Caco-2 (cell line): ENCODE measurements around the gene RASSF10. TPM values are rescaled to one million over a fixed set of nuclear protein-coding genes. Genes with fewer than 3 reads are reported as not detected.

Source experiments
- BruUV-seq: library from RNA; stranded (reverse); fragments of 400-500 nt; replicated peaks from 2 replicates; lab custom pipeline; 2021; lab: Mats Ljungman, UMichigan
- CTCF ChIA-PET: fragments of 300-600 bp; sonication (Branson Sonifier 250); formaldehyde crosslinking; loops from one replicate; lab custom pipeline; 2022; ENCODE audit warnings: antibody characterized with exemption; lab: Charles Lee
- POLR2A ChIA-PET: fragments of 300-600 bp; sonication (Branson Sonifier 250); formaldehyde crosslinking; loops from one replicate; lab custom pipeline; 2022; ENCODE audit warnings: antibody characterized with exemption; lab: Charles Lee
- DNase-seq, 2 experiments: peaks; one replicate each; pipeline versions ENCODE4 v3.0.0 to v3.0.0-alpha.2; 2020 to 2022
- H3K27me3 ChIP-seq: replicated peaks from 2 replicates; pipeline ENCODE4 v1.6.0; 2011; ENCODE audit warnings: low read length; ENCODE audit not compliant: control insufficient read depth, insufficient read depth
- H3K36me3 ChIP-seq: 2 replicates; pipeline ENCODE4 v1.5.1; 2011; ENCODE audit warnings: low read length; ENCODE audit not compliant: control insufficient read depth, insufficient read depth
- H3K4me1 ChIP-seq: fragments of 250-450 bp; sonication (Bioruptor Pico); 2 replicates; pipeline ENCODE4 v1.5.1; 2020; ENCODE audit warnings: mild to moderate bottlenecking
- H3K4me3 ChIP-seq: 2 replicates; pipeline ENCODE4 v1.5.1; 2011; ENCODE audit warnings: low read depth, mild to moderate bottlenecking, control low read depth, low read length
- H3K9me3 ChIP-seq: fragments of 250-450 bp; sonication (Bioruptor Pico); 2 replicates; pipeline ENCODE4 v1.5.1; 2020; ENCODE audit warnings: mild to moderate bottlenecking, moderate library complexity
- H3K27ac Mint-ChIP-seq: one replicate; pipeline ENCODE4 v1.8.0; 2022; ENCODE audit warnings: mixed read lengths; ENCODE audit not compliant: unreplicated experiment
- H3K27me3 Mint-ChIP-seq: one replicate; pipeline ENCODE4 v1.8.0; 2022; ENCODE audit warnings: mixed read lengths; ENCODE audit not compliant: insufficient read depth, unreplicated experiment
- H3K36me3 Mint-ChIP-seq: one replicate; pipeline ENCODE4 v1.8.0; 2022; ENCODE audit warnings: mild to moderate bottlenecking, mixed read lengths; ENCODE audit not compliant: insufficient read depth, unreplicated experiment
- H3K4me1 Mint-ChIP-seq: one replicate; pipeline ENCODE4 v1.8.0; 2022; ENCODE audit warnings: low read depth, mixed read lengths; ENCODE audit not compliant: unreplicated experiment
- H3K4me3 Mint-ChIP-seq: one replicate; pipeline ENCODE4 v1.8.0; 2022; ENCODE audit warnings: mild to moderate bottlenecking, moderate library complexity, mixed read lengths; ENCODE audit not compliant: unreplicated experiment
- H3K9me3 Mint-ChIP-seq: one replicate; pipeline ENCODE4 v1.8.0; 2022; ENCODE audit warnings: mixed read lengths; ENCODE audit not compliant: unreplicated experiment
- CTCF ChIP-seq, 2 experiments: fragments of 200-600 bp in 1 of 2; IDR thresholded peaks; 1 replicate in 1 of 2; 2 replicates in 1 of 2; pipeline versions ENCODE4 v1.5.1 to v1.8.0; 2011 to 2022; ENCODE audit warnings: antibody characterized with exemption in 1 of 2, control low read depth in 1 of 2, inconsistent platforms in 1 of 2, low read depth in 1 of 2, low read length in 1 of 2, mild to moderate bottlenecking in 1 of 2, moderate library complexity in 1 of 2; ENCODE audit not compliant: insufficient read depth in 1 of 2, severe bottlenecking in 1 of 2, unreplicated experiment in 1 of 2
- intact Hi-C: fragments of 100-400 bp; cut with micrococcal nuclease; formaldehyde crosslinking; loops from one replicate; pipeline ENCODE4 v1.10.0; 2022; ENCODE audit not compliant: unreplicated experiment
- total RNA-seq: library from RNA; stranded (reverse); gene quantifications from 2 replicates; pipeline ENCODE4 v1.2.3, GENCODE V29; 2022

The RASSF10 gene
- total RNA-seq, 1 experiment from 2014 or later: 0.91 TPM

- no peak overlapping the region for H3K27ac Mint-ChIP-seq
- no TSS peak for BruUV-seq
- peak overlapping the region; percentile 74 for H3K4me3 Mint-ChIP-seq
- H3K36me3 ChIP-seq: no peaks in the 10 kb centered on the region
- H3K27me3 ChIP-seq: 0 out of 2 replicates have a peak, but pooled peaks cover 1% of the 10 kb centered on the region
- H3K4me3 ChIP-seq: peak overlapping the region; percentile 52
- TF ChIP-seq CTCF (IDR thresholded peaks at IDR 0.05; ENCODE audit: insufficient read depth in 1 of 2, low read depth in 1 of 2, low read length in 1 of 2, severe bottlenecking in 1 of 2, unreplicated experiment in 1 of 2): no peak
- ChIA-PET CTCF (interaction anchor here (0.7 to 1.7 kb wide), 3 partner anchors 25 to 47 kb away, joined by 3 to 6 read pairs (median 3); no protein-coding TSS in a partner anchor), POLR2A (no interaction called here)
- no peaks in the 10 kb centered on the region for H3K9me3 Mint-ChIP-seq
- peaks cover 31% of the 10 kb centered on the region for H3K4me1 ChIP-seq
- peaks cover 21% of the 10 kb centered on the region for H3K4me1 Mint-ChIP-seq
- DNase-seq: no peak
- intact Hi-C loops: no loop called here
- no peaks in the 10 kb centered on the region for H3K36me3 Mint-ChIP-seq
- H3K9me3 ChIP-seq: no peaks in the 10 kb centered on the region
- peaks cover 13% of the 10 kb centered on the region for H3K27me3 Mint-ChIP-seq
Observed at GRCh38 chr11:13010749-13011465, 1.8 kb downstream of the RASSF10 start.

- H3K27me3 ChIP-seq: 0 out of 2 replicates have a peak, but pooled peaks cover 1% of the 10 kb centered on the region
- no peaks in the 10 kb centered on the region for H3K9me3 Mint-ChIP-seq
- no peak for DNase-seq
- H3K4me1 Mint-ChIP-seq: peaks cover 21% of the 10 kb centered on the region
- no peak for TF ChIP-seq CTCF (IDR thresholded peaks at IDR 0.05; ENCODE audit: insufficient read depth in 1 of 2, low read depth in 1 of 2, low read length in 1 of 2, severe bottlenecking in 1 of 2, unreplicated experiment in 1 of 2)
- peaks cover 31% of the 10 kb centered on the region for H3K4me1 ChIP-seq
- no peaks in the 10 kb centered on the region for H3K36me3 ChIP-seq
- H3K4me3 ChIP-seq: 0 out of 2 replicates have a peak overlapping the region, but pooled peaks have one; percentile 52
- no peaks in the 10 kb centered on the region for H3K36me3 Mint-ChIP-seq
- H3K27ac Mint-ChIP-seq: no peak overlapping the region
- POLR2A ChIA-PET: no interaction called here
- H3K4me3 Mint-ChIP-seq: peak overlapping the region; percentile 74
- H3K27me3 Mint-ChIP-seq: peaks cover 17% of the 10 kb centered on the region
- H3K9me3 ChIP-seq: no peaks in the 10 kb centered on the region
- CTCF ChIA-PET: interaction anchor here (0.6 to 1.7 kb wide), 2 partner anchors 47 to 162 kb away, joined by 3 to 6 read pairs; no protein-coding TSS in a partner anchor
- intact Hi-C loops: no loop called here
- BruUV-seq: TSS peak; percentile 42
Observed at GRCh38 chr11:13011466-13012055, 2.4 kb downstream of the RASSF10 start.

- H3K27me3 ChIP-seq: 0 out of 2 replicates have a peak, but pooled peaks cover 1% of the 10 kb centered on the region
- H3K4me1 ChIP-seq: peaks cover 31% of the 10 kb centered on the region
- H3K4me3 ChIP-seq: no peak overlapping the region
- no peak for DNase-seq
- no peaks in the 10 kb centered on the region for H3K36me3 ChIP-seq
- POLR2A ChIA-PET: no interaction called here
- peaks cover 21% of the 10 kb centered on the region for H3K4me1 Mint-ChIP-seq
- H3K36me3 Mint-ChIP-seq: no peaks in the 10 kb centered on the region
- H3K9me3 Mint-ChIP-seq: no peaks in the 10 kb centered on the region
- no peak overlapping the region for H3K27ac Mint-ChIP-seq
- intact Hi-C loops: no loop called here
- H3K4me3 Mint-ChIP-seq: peak overlapping the region; percentile 74
- no peak for TF ChIP-seq CTCF (IDR thresholded peaks at IDR 0.05; ENCODE audit: insufficient read depth in 1 of 2, low read depth in 1 of 2, low read length in 1 of 2, severe bottlenecking in 1 of 2, unreplicated experiment in 1 of 2)
- no peaks in the 10 kb centered on the region for H3K9me3 ChIP-seq
- BruUV-seq: no TSS peak
- CTCF ChIA-PET: interaction anchor here (0.6 to 1.7 kb wide), 2 partner anchors 48 to 161 kb away, joined by 3 to 6 read pairs; no protein-coding TSS in a partner anchor
- peaks cover 13% of the 10 kb centered on the region for H3K27me3 Mint-ChIP-seq
Observed at GRCh38 chr11:13012056-13012661, 3.0 kb downstream of the RASSF10 start.
